Activated T-cell treated with anti-CD3 and anti-CD28 coated beads, Interleukin-2, amount 50 U/mL, for 24 hours (primary cell): ENCODE data around the gene POC1A.
A peak's percentile ranks its signal among the peaks of the same experiment; 100 is the strongest.
"Not testable (repeated sequence)": the region's sequence is repeated elsewhere in the genome, so short reads cannot be mapped to it uniquely, and the experiment has no call there.

ENCODE experiments used
- DNase-seq: peaks from one replicate; pipeline ENCODE4 v3.0.0-alpha.2; 2020
- H3K27ac Mint-ChIP-seq: 2 replicates; pipeline ENCODE4 v1.8.0; 2020; ENCODE audit warnings: mild to moderate bottlenecking, mixed read lengths
- H3K27me3 Mint-ChIP-seq: 2 replicates; pipeline ENCODE4 v1.8.0; 2020; ENCODE audit warnings: mixed read lengths
- H3K36me3 Mint-ChIP-seq: 2 replicates; pipeline ENCODE4 v1.8.0; 2020; ENCODE audit warnings: low read depth, mixed read lengths
- H3K4me1 Mint-ChIP-seq: 2 replicates; pipeline ENCODE4 v1.8.0; 2020; ENCODE audit warnings: low read depth, mixed read lengths
- H3K4me3 Mint-ChIP-seq: 2 replicates; pipeline ENCODE4 v1.8.0; 2020; ENCODE audit warnings: mild to moderate bottlenecking, moderate library complexity, mixed read lengths
- H3K9me3 Mint-ChIP-seq: 2 replicates; pipeline ENCODE4 v1.8.0; 2020; ENCODE audit warnings: mixed read lengths

Gene POC1A

GRCh38 chr3:52176180-52176752 lies 22.0 kb upstream of the POC1A start:
- no peak for DNase-seq
- H3K27me3 Mint-ChIP-seq: no peaks in the 10 kb centered on the region
- H3K4me1 Mint-ChIP-seq: peaks cover 4% of the 10 kb centered on the region
- no peak overlapping the region for H3K27ac Mint-ChIP-seq
- H3K4me3 Mint-ChIP-seq: no peak overlapping the region
- no peaks in the 10 kb centered on the region for H3K36me3 Mint-ChIP-seq
- H3K9me3 Mint-ChIP-seq: no peaks in the 10 kb centered on the region

GRCh38 chr3:52175416-52176179 lies 21.4 kb upstream of the POC1A start:
- DNase-seq: no peak
- no peaks in the 10 kb centered on the region for H3K27me3 Mint-ChIP-seq
- H3K36me3 Mint-ChIP-seq: no peaks in the 10 kb centered on the region
- peaks cover 4% of the 10 kb centered on the region for H3K4me1 Mint-ChIP-seq
- no peak overlapping the region for H3K4me3 Mint-ChIP-seq
- no peaks in the 10 kb centered on the region for H3K9me3 Mint-ChIP-seq
- no peak overlapping the region for H3K27ac Mint-ChIP-seq

GRCh38 chr3:52174896-52175295 lies 20.7 kb upstream of the POC1A start:
- Mint-ChIP-seq H3K27ac (no peak overlapping the region), H3K9me3 (no peaks in the 10 kb centered on the region), H3K36me3 (no peaks in the 10 kb centered on the region), H3K27me3 (no peaks in the 10 kb centered on the region), H3K4me3 (no peak overlapping the region), H3K4me1 (peaks cover 4% of the 10 kb centered on the region)
- DNase-seq: no peak

- H3K27me3 Mint-ChIP-seq: no peaks in the 10 kb centered on the region
- DNase-seq: no peak
- H3K27ac Mint-ChIP-seq: peak overlapping the region; percentile 24
- no peaks in the 10 kb centered on the region for H3K36me3 Mint-ChIP-seq
- H3K9me3 Mint-ChIP-seq: no peaks in the 10 kb centered on the region
- peaks cover 4% of the 10 kb centered on the region for H3K4me1 Mint-ChIP-seq
- H3K4me3 Mint-ChIP-seq: no peak overlapping the region
Measured at GRCh38 chr3:52173101-52173500, 18.9 kb upstream of the POC1A start.

- no peak for DNase-seq
- H3K4me3 Mint-ChIP-seq: no peak overlapping the region
- no peaks in the 10 kb centered on the region for H3K27me3 Mint-ChIP-seq
- H3K36me3 Mint-ChIP-seq: no peaks in the 10 kb centered on the region
- no peaks in the 10 kb centered on the region for H3K9me3 Mint-ChIP-seq
- peaks cover 4% of the 10 kb centered on the region for H3K4me1 Mint-ChIP-seq
- H3K27ac Mint-ChIP-seq: no peak overlapping the region
Measured at GRCh38 chr3:52172262-52172757, 18.1 kb upstream of the POC1A start.

- DNase-seq: no peak
- no peak overlapping the region for H3K27ac Mint-ChIP-seq
- H3K4me1 Mint-ChIP-seq: peaks cover 4% of the 10 kb centered on the region
- no peak overlapping the region for H3K4me3 Mint-ChIP-seq
- H3K9me3 Mint-ChIP-seq: no peaks in the 10 kb centered on the region
- no peaks in the 10 kb centered on the region for H3K27me3 Mint-ChIP-seq
- H3K36me3 Mint-ChIP-seq: no peaks in the 10 kb centered on the region
Measured at GRCh38 chr3:52171514-52172261, 17.5 kb upstream of the POC1A start.

GRCh38 chr3:52170217-52170616 lies 16.0 kb upstream of the POC1A start:
- not testable (repeated sequence) for H3K27ac Mint-ChIP-seq, H3K36me3 Mint-ChIP-seq, DNase-seq, H3K4me3 Mint-ChIP-seq, H3K9me3 Mint-ChIP-seq, H3K4me1 Mint-ChIP-seq, H3K27me3 Mint-ChIP-seq

- peaks cover 4% of the 10 kb centered on the region for H3K4me1 Mint-ChIP-seq
- no peaks in the 10 kb centered on the region for H3K36me3 Mint-ChIP-seq
- no peaks in the 10 kb centered on the region for H3K27me3 Mint-ChIP-seq
- no peak overlapping the region for H3K27ac Mint-ChIP-seq
- H3K9me3 Mint-ChIP-seq: no peaks in the 10 kb centered on the region
- H3K4me3 Mint-ChIP-seq: no peak overlapping the region
- no peak for DNase-seq
Measured at GRCh38 chr3:52167240-52167639, 13.0 kb upstream of the POC1A start.

GRCh38 chr3:52162250-52162872 lies 8.1 kb upstream of the POC1A start:
- Mint-ChIP-seq H3K4me1 (no peaks in the 10 kb centered on the region), H3K27ac (no peak overlapping the region), H3K9me3 (no peaks in the 10 kb centered on the region), H3K27me3 (no peaks in the 10 kb centered on the region), H3K4me3 (no peak overlapping the region), H3K36me3 (no peaks in the 10 kb centered on the region)
- no peak for DNase-seq

- no peak for DNase-seq
- Mint-ChIP-seq H3K36me3 (no peaks in the 10 kb centered on the region), H3K9me3 (no peaks in the 10 kb centered on the region), H3K4me3 (no peak overlapping the region), H3K27ac (no peak overlapping the region), H3K4me1 (peaks cover 13% of the 10 kb centered on the region), H3K27me3 (no peaks in the 10 kb centered on the region)
Measured at GRCh38 chr3:52159503-52159902, 5.3 kb upstream of the POC1A start.

- Mint-ChIP-seq H3K27me3 (no peaks in the 10 kb centered on the region), H3K4me1 (peaks cover 25% of the 10 kb centered on the region), H3K4me3 (peak overlapping the region; percentile 54), H3K36me3 (peaks cover 11% of the 10 kb centered on the region), H3K27ac (peak overlapping the region; percentile 78), H3K9me3 (no peaks in the 10 kb centered on the region)
- DNase-seq: no peak
Measured at GRCh38 chr3:52155912-52156311, 1.7 kb upstream of the POC1A start.

GRCh38 chr3:52153389-52154096 lies 680 bp downstream of the POC1A start:
- Mint-ChIP-seq H3K4me1 (peaks cover 25% of the 10 kb centered on the region), H3K4me3 (peak overlapping the region; percentile 84), H3K9me3 (no peaks in the 10 kb centered on the region), H3K27me3 (no peaks in the 10 kb centered on the region), H3K27ac (peak overlapping the region; percentile 97), H3K36me3 (peaks cover 28% of the 10 kb centered on the region)
- DNase-seq: no peak

- not testable (repeated sequence) for H3K27me3 Mint-ChIP-seq, H3K9me3 Mint-ChIP-seq, H3K4me3 Mint-ChIP-seq, H3K27ac Mint-ChIP-seq, DNase-seq
- peaks cover 41% of the 10 kb centered on the region for H3K36me3 Mint-ChIP-seq
- H3K4me1 Mint-ChIP-seq: peaks cover 25% of the 10 kb centered on the region
Measured at GRCh38 chr3:52151991-52152390, 2.2 kb downstream of the POC1A start.

- H3K27ac Mint-ChIP-seq: no peak overlapping the region
- H3K4me3 Mint-ChIP-seq: no peak overlapping the region
- H3K36me3 Mint-ChIP-seq: peaks cover 52% of the 10 kb centered on the region
- H3K27me3 Mint-ChIP-seq: no peaks in the 10 kb centered on the region
- peaks cover 23% of the 10 kb centered on the region for H3K4me1 Mint-ChIP-seq
- H3K9me3 Mint-ChIP-seq: no peaks in the 10 kb centered on the region
- DNase-seq: no peak
Measured at GRCh38 chr3:52150860-52151259, 3.4 kb downstream of the POC1A start.
